NAMALWA (cell line): ENCODE results near the gene TRIM56.
"Not testable (repeated sequence)": the region's sequence is repeated elsewhere in the genome, so short reads cannot be mapped to it uniquely, and the experiment has no call there.

Experiments used
- DNase-seq: peaks from one replicate; pipeline ENCODE4 v3.0.0-alpha.2; 2015; ENCODE audit warnings: low spot score

Gene TRIM56, protein sequence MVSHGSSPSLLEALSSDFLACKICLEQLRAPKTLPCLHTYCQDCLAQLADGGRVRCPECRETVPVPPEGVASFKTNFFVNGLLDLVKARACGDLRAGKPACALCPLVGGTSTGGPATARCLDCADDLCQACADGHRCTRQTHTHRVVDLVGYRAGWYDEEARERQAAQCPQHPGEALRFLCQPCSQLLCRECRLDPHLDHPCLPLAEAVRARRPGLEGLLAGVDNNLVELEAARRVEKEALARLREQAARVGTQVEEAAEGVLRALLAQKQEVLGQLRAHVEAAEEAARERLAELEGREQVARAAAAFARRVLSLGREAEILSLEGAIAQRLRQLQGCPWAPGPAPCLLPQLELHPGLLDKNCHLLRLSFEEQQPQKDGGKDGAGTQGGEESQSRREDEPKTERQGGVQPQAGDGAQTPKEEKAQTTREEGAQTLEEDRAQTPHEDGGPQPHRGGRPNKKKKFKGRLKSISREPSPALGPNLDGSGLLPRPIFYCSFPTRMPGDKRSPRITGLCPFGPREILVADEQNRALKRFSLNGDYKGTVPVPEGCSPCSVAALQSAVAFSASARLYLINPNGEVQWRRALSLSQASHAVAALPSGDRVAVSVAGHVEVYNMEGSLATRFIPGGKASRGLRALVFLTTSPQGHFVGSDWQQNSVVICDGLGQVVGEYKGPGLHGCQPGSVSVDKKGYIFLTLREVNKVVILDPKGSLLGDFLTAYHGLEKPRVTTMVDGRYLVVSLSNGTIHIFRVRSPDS

DNA sequence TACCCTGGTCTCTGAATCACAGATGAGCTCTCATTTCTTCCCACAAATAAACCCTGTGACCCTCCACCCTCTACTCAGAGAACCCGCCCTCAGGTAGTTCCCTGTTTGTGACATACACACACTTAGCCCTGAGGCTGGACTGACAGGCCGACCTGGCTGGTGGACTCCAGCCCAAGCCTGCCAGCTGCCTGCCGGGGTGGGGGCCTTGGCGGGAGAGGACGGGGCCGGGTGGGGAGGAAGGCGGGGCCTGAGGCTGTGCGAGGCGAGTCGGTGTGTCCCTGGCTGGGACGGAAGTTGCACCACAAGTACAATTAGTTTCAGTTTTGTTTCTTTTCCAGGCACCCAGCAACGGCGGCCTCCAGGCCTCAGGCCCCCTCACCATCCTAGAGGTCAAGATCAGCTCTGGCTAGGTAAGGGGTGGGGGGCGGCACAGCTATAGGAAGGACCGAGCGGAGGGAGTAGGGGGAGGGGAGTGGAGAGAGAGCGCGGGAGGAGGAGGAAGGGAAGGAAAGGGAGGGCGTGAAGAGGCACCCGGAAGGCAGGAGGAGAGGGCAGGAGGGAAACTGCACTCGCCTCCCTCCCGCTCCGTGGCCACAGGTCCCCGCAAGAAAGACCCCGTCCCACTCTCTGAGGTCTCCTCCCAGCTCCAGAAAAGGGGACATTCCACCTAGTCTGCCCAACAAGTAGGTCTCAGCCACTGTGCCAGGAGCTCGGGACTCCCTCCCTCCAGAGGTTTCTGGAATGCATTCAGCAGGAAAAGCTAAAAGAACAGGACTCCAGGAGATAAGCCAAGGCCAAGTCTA lies at the start of gene TRIM56:
TSS of gene TRIM56 (plus strand) at position 320 of the 803 bp plus-strand sequence. CDS start 1,832 bp downstream, outside the sequence.
- DNase-seq, result peak; percentile 89

DNA sequence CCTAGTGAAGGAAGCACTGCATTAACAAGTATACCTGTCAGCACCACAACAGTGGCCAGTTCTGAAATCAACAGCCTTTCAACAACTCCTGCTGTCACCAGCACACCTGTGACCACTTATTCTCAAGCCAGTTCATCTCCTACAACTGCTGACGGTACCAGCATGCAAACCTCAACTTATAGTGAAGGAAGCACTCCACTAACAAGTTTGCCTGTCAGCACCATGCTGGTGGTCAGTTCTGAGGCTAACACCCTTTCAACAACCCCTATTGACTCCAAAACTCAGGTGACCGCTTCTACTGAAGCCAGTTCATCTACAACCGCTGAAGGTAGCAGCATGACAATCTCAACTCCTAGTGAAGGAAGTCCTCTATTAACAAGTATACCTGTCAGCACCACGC lies 49.3 kb upstream of the TRIM56 start:
- no peak for DNase-seq

DNA sequence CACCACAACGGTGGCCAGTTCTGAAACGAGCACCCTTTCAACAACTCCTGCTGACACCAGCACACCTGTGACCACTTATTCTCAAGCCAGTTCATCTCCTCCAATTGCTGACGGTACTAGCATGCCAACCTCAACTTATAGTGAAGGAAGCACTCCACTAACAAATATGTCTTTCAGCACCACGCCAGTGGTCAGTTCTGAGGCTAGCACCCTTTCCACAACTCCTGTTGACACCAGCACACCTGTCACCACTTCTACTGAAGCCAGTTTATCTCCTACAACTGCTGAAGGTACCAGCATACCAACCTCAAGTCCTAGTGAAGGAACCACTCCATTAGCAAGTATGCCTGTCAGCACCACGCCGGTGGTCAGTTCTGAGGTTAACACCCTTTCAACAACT lies 44.0 kb upstream of the TRIM56 start:
- not testable (repeated sequence) for DNase-seq

DNA sequence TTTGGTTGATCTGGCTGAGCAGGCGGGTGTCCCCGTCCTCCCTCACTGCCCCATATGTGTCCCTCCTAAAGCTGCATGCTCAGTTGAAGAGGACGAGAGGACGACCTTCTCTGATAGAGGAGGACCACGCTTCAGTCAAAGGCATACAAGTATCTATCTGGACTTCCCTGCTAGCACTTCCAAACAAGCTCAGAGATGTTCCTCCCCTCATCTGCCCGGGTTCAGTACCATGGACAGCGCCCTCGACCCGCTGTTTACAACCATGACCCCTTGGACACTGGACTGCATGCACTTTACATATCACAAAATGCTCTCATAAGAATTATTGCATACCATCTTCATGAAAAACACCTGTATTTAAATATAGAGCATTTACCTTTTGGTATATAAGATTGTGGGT lies 26.9 kb upstream of the TRIM56 start:
- DNase-seq, result peak; percentile 59

DNA sequence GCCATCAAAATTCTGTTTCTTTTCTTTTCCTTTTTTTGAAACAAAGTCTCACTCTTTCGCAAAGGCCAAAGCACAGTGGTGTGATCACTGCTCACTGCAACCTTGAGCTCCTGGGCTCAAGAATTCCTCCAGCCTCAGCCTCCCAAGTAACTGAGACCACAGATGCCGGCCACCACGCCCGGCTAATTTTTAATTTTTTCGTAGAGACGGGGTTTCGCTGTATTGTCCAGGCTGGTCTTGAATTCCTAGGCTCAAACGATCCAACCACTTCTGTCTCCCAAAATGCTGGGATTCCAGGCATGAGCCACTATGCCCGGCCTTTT lies 25.7 kb upstream of the TRIM56 start:
- no peak for DNase-seq

DNA sequence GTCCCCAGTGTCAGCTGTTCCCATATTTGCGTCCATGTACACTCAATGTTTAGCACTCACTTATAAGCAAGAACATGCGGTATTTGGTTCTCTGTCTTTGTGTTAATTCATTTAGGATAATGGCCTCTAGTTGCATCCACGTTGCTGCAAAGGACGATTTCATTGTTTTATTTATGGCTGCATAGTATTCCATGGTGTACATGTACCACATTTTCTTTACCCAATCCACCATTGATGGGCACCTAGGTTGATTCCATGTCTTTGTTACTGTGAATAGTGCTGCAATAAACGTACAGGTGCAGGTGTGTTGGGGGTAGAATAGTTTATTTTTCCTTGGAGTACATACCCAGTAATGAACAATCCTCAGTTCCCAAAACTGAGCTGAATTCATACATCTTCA lies 24.3 kb upstream of the TRIM56 start:
- no peak for DNase-seq

DNA sequence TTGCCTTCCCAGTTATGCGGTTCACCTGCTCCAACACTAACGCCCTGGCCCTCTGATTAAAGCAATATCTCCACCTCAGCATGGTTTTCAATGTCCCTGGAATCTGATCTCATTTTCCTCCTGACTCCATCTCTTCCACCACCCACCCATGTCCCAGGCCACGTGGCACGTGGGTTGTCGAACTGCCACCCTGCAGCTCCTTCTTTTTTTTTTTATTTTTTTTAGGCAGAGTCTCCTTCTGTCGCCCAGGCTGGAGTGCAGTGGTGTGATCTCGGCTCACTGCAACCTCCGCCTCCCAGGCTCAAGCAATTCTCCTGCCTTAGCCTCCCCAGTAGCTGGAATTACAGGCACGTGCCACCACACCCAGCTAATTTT lies 21.1 kb upstream of the TRIM56 start:
- DNase-seq, result not testable (repeated sequence)

DNA sequence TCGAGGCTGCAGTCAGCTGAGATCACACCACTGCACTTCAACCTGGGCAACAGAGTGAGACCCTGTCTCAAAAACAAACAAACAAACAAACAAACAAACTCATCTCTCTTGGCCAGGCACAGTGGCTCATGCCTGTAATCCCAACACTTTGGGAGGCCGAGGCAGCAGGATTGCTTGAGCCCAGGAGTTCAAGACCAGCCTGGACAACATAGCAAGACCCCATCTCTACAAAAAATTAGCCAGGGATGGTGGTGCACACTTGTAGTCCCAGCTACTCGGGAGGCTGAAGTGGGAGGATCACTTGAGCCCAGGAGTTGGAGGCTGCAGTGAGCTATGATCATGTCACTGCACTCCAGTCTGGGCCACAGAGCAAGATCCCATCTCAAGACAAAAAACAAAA lies 20.1 kb upstream of the TRIM56 start:
- not testable (repeated sequence) for DNase-seq

DNA sequence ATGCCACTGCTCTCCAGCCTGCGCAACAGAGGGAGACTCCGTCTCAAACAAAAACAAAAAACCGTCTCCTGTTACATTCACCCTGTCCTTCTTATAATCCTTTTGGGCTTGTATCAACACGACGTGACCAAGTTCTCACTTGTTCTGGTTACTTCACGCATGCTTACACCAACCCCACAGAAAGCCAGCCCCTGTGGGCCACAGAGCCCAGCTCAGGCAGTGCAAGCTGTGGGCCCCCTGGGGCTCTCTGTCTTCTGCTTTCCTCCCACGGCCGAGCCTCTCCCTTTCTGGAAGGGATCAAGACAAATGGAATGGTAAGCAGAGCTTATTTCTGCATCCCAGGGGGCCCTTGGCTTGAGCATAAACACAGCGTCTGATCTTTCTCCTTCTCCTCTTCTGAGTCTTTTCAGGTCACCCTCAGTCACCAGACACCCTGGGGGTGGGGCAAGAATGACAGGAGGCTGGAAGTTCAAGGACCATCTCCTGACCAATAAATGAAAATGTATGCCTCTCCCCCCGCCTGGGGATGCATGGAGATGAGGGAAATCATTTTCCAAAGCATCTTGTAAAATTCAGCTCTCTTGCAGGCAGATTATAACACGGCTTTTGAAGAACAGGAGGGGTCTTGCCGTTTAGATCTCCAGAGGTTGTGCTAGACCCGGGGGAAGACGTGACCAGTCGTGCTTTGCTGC lies 19.0 kb upstream of the TRIM56 start:
- no peak for DNase-seq

DNA sequence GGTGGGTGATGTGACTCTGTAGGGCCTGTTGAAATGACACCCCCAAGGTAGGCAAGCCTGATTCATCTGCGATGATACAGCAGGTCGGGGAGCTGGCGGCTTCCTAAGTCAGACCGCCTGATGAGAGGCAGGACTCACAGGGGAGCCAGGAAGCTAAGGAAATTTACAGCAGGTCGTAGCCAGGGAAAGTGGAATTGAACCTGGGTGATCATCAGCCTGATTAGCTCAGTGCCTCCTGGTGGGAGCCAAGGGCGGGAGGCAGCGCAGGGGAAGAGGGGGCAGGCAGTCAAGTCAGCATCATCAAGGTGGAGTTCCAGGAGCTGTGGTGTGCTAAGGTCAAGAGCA lies 18.5 kb upstream of the TRIM56 start:
- no peak for DNase-seq

DNA sequence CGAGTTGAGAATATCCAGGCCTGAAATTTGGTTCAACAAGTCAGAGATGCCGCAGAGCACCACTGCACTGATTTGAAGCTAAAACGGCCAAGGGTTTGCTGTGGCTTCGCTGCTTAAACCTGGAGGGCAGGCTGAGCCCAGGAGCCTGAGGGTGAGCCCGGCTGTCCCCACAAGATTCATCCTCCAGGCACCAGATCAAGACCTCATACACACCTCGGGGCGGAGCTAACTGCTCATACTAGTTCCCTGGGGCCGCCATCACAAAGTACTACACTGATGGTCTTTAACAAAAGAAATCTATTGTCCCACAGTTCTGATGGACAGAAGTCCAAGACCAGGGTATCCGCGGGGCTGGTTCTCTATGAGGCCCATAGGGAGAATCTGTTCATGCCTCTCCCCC lies 16.9 kb upstream of the TRIM56 start:
- DNase-seq, result no peak

DNA sequence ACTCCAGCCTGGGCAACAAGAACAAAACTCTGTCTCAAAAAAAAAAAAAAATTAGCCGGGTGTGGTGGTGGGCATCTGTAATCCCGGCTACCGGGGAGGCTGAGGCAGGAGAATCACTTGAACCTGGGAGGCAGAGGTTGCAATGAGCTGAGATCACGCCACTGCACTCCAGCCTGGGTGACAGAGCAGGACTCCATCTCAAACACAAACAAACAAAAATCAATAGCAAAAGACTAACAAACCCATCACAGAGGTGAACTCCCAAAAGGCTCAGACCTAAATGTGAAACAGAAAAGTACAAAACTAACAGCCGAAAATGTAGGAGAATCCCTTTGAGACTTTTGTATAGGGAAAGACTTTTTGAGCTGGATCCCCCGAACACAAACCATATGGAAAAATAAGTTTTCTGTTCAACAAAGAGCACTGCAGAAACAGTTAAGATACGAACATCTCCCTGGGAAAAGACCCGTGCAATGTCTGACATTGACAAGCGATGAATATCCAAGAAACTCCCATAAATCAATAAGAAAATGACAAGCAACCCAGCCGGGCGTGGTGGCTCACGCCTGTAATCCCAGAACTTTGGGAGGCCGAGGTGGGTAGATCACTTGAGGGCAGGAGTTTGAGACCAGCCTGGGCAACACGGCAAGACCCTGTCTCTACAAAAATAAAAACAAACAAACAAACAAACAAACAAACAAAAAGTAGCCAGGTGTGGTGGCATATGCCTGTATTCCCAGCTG lies 13.7 kb upstream of the TRIM56 start:
- DNase-seq, result not testable (repeated sequence)

DNA sequence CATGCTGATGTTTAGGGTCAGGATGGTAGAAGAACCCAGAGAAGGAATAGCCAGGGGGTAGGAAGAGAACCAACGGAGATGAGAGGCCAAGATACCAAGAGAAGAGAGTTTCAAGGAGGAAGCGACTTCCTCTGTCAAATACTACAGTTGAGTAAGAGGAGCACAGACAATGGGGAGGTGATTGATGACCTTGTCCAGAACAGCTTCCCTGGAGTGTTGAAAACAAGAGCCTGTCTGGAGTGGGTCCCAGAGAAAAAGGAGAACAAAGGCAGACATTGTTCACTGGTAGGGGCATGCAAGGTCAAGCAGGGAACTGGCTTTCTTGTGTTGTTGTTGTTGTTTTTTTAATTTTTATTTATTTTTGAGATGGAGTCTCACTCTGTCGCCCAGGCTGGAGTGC lies 9.6 kb upstream of the TRIM56 start:
- no peak for DNase-seq

DNA sequence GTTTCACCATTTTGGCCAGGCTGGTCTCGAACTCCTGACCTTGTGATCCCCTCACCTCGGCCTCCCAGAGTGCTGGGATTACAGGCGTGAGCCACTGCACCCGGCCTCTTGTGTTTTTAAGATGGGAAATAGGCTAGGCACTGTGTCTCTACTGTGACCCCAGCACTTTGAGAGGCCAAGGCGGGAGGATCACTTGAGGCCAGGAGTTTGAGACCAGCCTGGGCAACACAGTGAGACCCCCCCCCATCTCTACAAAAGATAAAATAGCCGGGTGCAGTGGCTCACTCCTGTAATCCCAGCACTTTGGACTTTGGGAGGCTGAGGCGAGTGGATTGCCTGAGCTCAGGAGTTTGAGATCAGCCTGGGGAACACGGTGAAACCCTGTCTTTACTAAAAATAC lies 9.1 kb upstream of the TRIM56 start:
- DNase-seq, result not testable (repeated sequence)

DNA sequence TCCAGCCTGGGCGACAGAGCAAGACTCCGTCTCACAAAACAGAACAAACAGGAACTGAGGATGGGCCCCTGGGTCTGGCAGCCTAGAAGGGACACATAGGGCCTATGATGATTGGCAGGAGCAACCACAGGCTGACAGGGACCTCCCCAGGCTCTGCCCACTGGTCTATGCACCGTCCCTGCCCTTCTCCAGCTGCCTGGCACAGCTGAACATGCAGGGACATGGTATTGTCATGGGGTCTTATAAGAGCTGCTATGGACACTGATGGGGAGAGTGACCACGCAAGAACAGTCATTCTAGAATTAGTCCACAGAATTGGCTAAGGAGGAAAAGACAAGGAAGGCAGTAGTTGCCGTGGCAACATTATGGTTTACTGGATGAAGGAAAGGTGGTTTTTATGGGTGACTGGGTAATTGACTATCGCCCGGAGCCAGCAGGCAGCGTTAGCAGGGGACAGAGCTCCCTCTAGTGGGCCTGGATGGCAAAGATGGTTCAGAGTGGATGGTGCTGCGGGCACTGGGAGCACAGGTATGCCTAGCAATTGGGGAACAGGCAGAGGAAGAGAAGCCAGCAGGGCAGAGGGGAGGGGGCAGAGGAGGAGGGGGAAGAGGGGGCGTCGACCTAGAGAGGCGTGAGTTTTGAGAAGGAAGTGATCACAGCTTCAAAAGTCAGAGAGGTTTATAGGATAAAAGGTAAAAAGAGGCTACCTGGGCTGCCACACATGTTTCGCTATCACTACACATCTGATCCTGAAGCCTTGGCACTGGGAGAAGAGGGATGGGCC lies 7.8 kb upstream of the TRIM56 start:
- peak; percentile 91 for DNase-seq

DNA sequence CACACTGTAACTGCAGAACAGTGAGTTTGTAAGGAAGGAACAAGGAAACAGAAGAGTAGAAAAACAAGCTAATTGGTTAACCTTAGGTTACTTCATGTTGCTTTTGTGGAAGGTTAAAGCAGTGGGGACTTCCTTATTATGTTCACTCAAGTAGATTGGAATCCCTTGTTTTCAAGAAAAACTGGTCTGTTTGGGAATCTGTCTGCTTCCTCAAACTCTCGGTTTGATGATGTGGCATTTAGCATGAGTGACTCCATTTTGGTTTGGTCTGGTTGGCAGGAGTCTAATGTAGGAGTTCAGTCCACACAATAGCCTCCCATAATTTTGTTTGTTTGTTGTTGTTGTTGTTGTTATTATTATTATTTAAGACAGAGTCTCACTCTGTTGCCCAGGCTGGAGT lies 3.8 kb upstream of the TRIM56 start:
- DNase-seq, result no peak

DNA sequence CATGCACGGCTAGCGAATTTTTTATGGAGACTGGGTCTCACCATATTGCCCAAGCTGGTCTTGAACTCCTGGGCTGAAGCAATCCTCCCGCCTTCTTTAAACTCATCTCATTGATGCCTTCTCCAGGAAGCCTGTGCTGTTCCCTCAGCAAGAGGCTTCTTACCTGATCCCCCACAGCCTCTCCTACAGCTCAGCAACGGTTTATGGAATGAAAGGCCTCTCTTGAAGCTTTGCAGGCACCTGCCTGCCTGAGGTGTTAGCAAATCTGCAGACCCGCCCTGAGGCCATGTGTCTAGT lies 468 bp upstream of the TRIM56 start:
- DNase-seq, result no peak

DNA sequence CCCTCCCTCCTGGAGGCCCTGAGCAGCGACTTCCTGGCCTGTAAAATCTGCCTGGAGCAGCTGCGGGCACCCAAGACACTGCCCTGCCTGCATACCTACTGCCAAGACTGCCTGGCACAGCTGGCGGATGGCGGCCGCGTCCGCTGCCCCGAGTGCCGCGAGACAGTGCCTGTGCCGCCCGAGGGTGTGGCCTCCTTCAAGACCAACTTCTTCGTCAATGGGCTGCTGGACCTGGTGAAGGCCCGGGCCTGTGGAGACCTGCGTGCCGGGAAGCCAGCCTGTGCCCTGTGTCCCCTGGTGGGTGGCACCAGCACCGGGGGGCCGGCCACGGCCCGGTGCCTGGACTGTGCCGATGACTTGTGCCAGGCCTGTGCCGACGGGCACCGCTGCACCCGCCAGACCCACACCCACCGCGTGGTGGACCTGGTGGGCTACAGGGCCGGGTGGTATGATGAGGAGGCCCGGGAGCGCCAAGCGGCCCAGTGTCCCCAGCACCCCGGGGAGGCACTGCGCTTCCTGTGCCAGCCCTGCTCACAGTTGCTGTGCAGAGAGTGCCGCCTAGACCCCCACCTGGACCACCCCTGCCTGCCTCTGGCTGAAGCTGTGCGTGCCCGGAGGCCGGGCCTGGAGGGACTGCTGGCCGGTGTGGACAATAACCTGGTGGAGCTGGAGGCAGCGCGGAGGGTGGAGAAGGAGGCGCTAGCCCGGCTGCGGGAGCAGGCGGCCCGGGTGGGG lies 2.2 kb downstream of the TRIM56 start:
- no peak for DNase-seq

DNA sequence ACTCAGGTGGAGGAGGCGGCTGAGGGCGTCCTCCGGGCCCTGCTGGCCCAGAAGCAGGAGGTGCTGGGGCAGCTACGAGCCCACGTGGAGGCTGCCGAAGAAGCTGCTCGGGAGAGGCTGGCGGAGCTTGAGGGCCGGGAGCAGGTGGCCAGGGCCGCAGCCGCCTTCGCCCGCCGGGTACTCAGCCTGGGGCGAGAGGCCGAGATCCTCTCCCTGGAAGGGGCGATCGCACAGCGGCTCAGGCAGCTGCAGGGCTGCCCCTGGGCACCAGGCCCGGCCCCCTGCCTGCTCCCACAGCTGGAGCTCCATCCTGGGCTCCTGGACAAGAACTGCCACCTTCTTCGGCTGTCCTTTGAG lies 2.8 kb downstream of the TRIM56 start:
- no peak for DNase-seq

DNA sequence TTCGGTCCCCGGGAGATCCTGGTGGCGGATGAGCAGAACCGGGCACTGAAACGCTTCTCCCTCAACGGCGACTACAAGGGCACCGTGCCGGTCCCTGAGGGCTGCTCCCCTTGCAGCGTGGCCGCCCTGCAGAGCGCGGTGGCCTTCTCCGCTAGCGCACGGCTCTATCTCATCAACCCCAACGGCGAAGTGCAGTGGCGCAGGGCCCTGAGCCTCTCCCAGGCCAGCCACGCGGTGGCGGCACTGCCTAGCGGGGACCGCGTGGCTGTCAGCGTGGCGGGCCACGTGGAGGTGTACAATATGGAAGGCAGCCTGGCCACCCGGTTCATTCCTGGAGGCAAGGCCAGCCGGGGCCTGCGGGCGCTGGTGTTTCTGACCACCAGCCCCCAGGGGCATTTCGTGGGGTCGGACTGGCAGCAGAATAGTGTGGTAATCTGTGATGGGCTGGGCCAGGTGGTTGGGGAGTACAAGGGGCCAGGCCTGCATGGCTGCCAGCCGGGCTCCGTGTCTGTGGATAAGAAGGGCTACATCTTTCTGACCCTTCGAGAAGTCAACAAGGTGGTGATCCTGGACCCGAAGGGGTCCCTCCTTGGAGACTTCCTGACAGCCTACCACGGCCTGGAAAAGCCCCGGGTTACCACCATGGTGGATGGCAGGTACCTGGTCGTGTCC lies 3.7 kb downstream of the TRIM56 start:
- no peak for DNase-seq
